GM21528 (cell line): ENCODE results near the gene CNOT11.

Experiments used
- ATAC-seq: cut with Tn5 transposase; IDR thresholded peaks from one replicate; pipeline ENCODE4 v1.9.1; 2021; ENCODE audit warnings: mild to moderate bottlenecking, moderate library complexity; ENCODE audit not compliant: unreplicated experiment, low FRiP score

Gene CNOT11

GRCh38 chr2:101273056-101273455, 20.4 kb downstream of the CNOT11 start:
- ATAC-seq: no peak

GRCh38 chr2:101274142-101274541, 21.5 kb downstream of the CNOT11 start:
- ATAC-seq: no peak

- no peak for ATAC-seq
These were observed 24.4 kb downstream of the CNOT11 start for GRCh38 chr2:101277111-101277510.

- no peak for ATAC-seq
These were observed 26.2 kb downstream of the CNOT11 start for GRCh38 chr2:101278925-101279324.

GRCh38 chr2:101281482-101281881, 28.8 kb downstream of the CNOT11 start:
- no peak for ATAC-seq

GRCh38 chr2:101282980-101283379, 30.3 kb downstream of the CNOT11 start:
- no peak for ATAC-seq

GRCh38 chr2:101286684-101287083, 34.0 kb downstream of the CNOT11 start:
- ATAC-seq: no peak

- no peak for ATAC-seq
These were observed 34.6 kb downstream of the CNOT11 start for GRCh38 chr2:101287303-101287702.

- ATAC-seq: no peak
These were observed 38.0 kb downstream of the CNOT11 start for GRCh38 chr2:101290711-101291110.

- no peak for ATAC-seq
These were observed 39.3 kb downstream of the CNOT11 start for GRCh38 chr2:101291973-101292372.

GRCh38 chr2:101293544-101293943, 40.9 kb downstream of the CNOT11 start:
- ATAC-seq: no peak

GRCh38 chr2:101294861-101295260, 42.2 kb downstream of the CNOT11 start:
- no peak for ATAC-seq

- ATAC-seq: no peak
These were observed 43.2 kb downstream of the CNOT11 start for GRCh38 chr2:101295895-101296294.

GRCh38 chr2:101296371-101296770, 43.7 kb downstream of the CNOT11 start:
- no peak for ATAC-seq

GRCh38 chr2:101297383-101297782, 44.7 kb downstream of the CNOT11 start:
- ATAC-seq: no peak

- ATAC-seq: no peak
These were observed 46.9 kb downstream of the CNOT11 start for GRCh38 chr2:101299604-101300003.

GRCh38 chr2:101300164-101300563, 47.5 kb downstream of the CNOT11 start:
- ATAC-seq: no peak

- ATAC-seq: no peak
These were observed 48.1 kb downstream of the CNOT11 start for GRCh38 chr2:101300836-101301235.

- ATAC-seq: no peak
These were observed 49.3 kb downstream of the CNOT11 start for GRCh38 chr2:101302016-101302415.

GRCh38 chr2:101303688-101304087, 51.0 kb downstream of the CNOT11 start:
- ATAC-seq: no peak

GRCh38 chr2:101305035-101305434, 52.3 kb downstream of the CNOT11 start:
- no peak for ATAC-seq

- ATAC-seq: no peak
These were observed 52.9 kb downstream of the CNOT11 start for GRCh38 chr2:101305492-101306078.

GRCh38 chr2:101306410-101306809, 53.7 kb downstream of the CNOT11 start:
- ATAC-seq: peak; percentile 11
